H1 (cell line): ENCODE results near the gene DAPK1. TPM values are rescaled to one million over a fixed set of nuclear protein-coding genes. Genes with fewer than 3 reads are reported as not detected.

Source experiments
- CHD7 ChIP-seq: fragments of 300-600 bp; sonication (generic); IDR thresholded peaks from 2 replicates; pipeline ENCODE4 v1.7.1; 2012; ENCODE audit warnings: low read length, moderate library complexity, mild to moderate bottlenecking, inconsistent platforms; ENCODE audit not compliant: insufficient replicate concordance
- polyA plus RNA-seq, 7 experiments: library from polyadenylated mRNA; depleted of rRNA in 3 of 7; stranded (reverse) in 5 of 7; unstranded in 2 of 7; fragments of >200 nt in 5 of 7; fragments of 200-250 nt in 2 of 7; gene quantifications; 1 replicate in 5 of 7; 2 replicates in 1 of 7; 4 replicates in 1 of 7; pipeline versions ENCODE4 v1.2.1 to v1.2.3, GENCODE V29; 2011 to 2013; ENCODE audit warnings: missing spikeins in 2 of 7, mixed read lengths in 2 of 7
- total RNA-seq: library from RNA; stranded (reverse); fragmentation: NEBNext Ultra II Directional; extraction: Animal tissue kit (Norgen Biotek cat#: 25700); gene quantifications from 2 replicates; pipeline ENCODE4 v1.2.1, GENCODE V29; 2021

DAPK1 gene
- total and polyA plus RNA-seq, 2 of the 8 experiments (the other 6 are each of a cell fraction or from before 2014, with no cell fraction given) = 62.4 to 131 TPM

- TF ChIP-seq CHD7 = no peak
Observed at GRCh38 chr9:87658511-87658910, 160.8 kb downstream of the DAPK1 start (continued).
